Subcutaneous adipose tissue (tissue), 4 donors: ENCODE measurements around the gene OR2T35. TPM values are rescaled to one million over a fixed set of nuclear protein-coding genes. Genes with fewer than 3 reads are reported as not detected.

Experiments
- small RNA-seq: library from RNA; depleted of rRNA; stranded (forward); fragments of <200 nt; gene quantifications from one replicate; pipeline ENCODE3, GENCODE V24; 2016
- total RNA-seq, 4 donors: library from RNA; depleted of rRNA; stranded (reverse); fragments of >200 nt; gene quantifications; one replicate each; pipeline ENCODE4 v1.1.0, GENCODE V29; 2016
- TF ChIP-seq, protein P1 (sequence below): fragments of 450-650 bp; IDR thresholded peaks from one replicate; pipeline ENCODE4 v1.5.1; 2016; ENCODE audit warnings: low read depth, mild to moderate bottlenecking, control low read depth, antibody characterized with exemption, moderate library complexity

The OR2T35 gene
- total RNA-seq, 4 donors from 2014 or later = not detected

- TF ChIP-seq, protein P1, sequence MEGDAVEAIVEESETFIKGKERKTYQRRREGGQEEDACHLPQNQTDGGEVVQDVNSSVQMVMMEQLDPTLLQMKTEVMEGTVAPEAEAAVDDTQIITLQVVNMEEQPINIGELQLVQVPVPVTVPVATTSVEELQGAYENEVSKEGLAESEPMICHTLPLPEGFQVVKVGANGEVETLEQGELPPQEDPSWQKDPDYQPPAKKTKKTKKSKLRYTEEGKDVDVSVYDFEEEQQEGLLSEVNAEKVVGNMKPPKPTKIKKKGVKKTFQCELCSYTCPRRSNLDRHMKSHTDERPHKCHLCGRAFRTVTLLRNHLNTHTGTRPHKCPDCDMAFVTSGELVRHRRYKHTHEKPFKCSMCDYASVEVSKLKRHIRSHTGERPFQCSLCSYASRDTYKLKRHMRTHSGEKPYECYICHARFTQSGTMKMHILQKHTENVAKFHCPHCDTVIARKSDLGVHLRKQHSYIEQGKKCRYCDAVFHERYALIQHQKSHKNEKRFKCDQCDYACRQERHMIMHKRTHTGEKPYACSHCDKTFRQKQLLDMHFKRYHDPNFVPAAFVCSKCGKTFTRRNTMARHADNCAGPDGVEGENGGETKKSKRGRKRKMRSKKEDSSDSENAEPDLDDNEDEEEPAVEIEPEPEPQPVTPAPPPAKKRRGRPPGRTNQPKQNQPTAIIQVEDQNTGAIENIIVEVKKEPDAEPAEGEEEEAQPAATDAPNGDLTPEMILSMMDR = no peak
Measured at GRCh38 chr1:248597589-248597988, 47.5 kb downstream of the OR2T35 start, which contains the start of gene OR2T10. Gene OR2T10 (minus strand): TSS chr1:248597700. CDS start chr1:248593768, 3,932 bp downstream.

GRCh38 chr1:248596615-248597014, 48.5 kb downstream of the OR2T35 start:
- TF ChIP-seq, protein P1 = no peak

DNA sequence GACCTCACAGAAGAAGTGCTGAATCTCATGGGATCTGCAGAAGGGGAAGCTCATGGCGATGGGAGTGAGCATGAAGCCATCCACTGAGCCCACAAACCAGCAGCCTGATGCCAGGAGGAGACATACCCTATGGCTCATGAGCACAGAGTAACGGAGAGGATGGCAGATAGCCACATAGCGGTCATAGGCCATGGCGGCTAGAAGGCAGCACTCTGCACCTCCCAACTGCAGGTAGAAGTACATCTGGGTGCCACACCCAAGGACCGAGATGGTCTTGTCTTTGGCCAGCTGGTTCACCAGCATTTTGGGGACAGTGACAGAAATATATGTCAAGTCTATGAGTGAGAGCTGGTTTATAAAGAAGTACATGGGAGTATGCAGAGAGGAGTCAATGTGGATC, 51.9 kb downstream of the OR2T35 start:
- TF ChIP-seq, protein P1 = no peak

DNA sequence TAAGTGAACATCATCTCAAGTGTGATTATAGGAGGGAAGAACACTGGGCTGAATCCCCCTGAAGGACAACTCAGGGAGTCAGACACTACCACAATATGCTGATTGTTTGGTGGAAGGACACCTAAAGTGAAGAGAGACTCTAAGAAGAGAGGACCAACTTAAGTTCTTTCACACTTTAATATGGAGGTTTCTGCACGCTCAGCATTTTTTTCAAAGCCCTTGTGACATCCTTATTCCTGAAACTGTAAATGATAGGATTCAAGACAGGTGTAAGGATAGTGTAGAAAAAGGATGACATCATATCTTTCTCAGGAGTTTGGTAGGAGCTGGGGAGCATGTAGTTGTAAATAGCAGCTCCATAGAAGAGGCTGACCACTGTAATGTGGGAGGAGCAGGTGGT, 52.4 kb downstream of the OR2T35 start:
- TF ChIP-seq, protein P1 = no peak

GRCh38 chr1:248590055-248590454, 55.0 kb downstream of the OR2T35 start:
- TF ChIP-seq, protein P1 = no peak

DNA sequence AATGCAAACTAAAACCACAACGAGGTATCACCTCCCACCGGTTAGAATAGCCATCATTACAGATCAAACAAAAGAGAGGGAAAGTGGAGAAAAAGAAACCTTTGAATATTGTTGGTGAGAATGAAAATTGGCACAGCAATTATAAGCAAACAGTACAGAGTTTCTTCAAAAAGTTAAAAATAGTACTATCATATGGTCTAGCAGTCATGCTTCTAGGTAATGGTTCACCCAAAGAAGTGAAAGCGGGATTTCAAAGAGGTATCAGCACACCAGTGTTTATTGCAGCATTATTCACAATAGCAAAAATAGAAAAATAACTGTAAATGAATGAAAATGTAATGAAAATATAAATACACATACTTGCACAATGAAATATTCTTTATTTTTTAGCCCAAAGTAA, 55.7 kb downstream of the OR2T35 start:
- TF ChIP-seq, protein P1 = no peak

Small RNAs within 50 kb of the gene (small RNA-seq; reads per million reads assigned to genes)
- gene RF00019 = 0.49 reads per million

Other genes with a start within 250 kb of the OR2T35 start
- not detected for gene OR2T1, start 242.2 kb downstream of the OR2T35 start, total RNA-seq
- not detected for gene OR2T2, start 199.6 kb downstream of the OR2T35 start, total RNA-seq
- not detected for gene OR2T3, start 171.9 kb downstream of the OR2T35 start, total RNA-seq
- gene OR2T5, start 156.7 kb downstream of the OR2T35 start, total RNA-seq = not detected
- not detected for gene OR2G6, start 137.2 kb downstream of the OR2T35 start, total RNA-seq
- not detected for gene OR2T29, start 82.5 kb downstream of the OR2T35 start, total RNA-seq
- gene OR2T34, start 70.5 kb downstream of the OR2T35 start, total RNA-seq = not detected
- not detected for gene OR2T10, start 47.6 kb downstream of the OR2T35 start, total RNA-seq
- not detected for gene OR2T11, start 10.2 kb downstream of the OR2T35 start, total RNA-seq
- gene OR2T27, start 10.2 kb upstream of the OR2T35 start, total RNA-seq = not detected
- gene OR14I1, start 57.5 kb upstream of the OR2T35 start, total RNA-seq = not detected
- gene LYPD8, start 110.5 kb upstream of the OR2T35 start, total RNA-seq = not detected
- gene SH3BP5L, start 180.6 kb upstream of the OR2T35 start, total RNA-seq = 10 to 100 TPM in 3 of 4 donors, 1 to 10 TPM in 1; 7.2 to 18.8 (median 13.1) TPM
- gene ZNF672, start 192.9 kb upstream of the OR2T35 start, total RNA-seq = 10 to 100 TPM; 16.5 to 25.6 (median 19.7) TPM
- 10 to 100 TPM; 14.8 to 21.5 (median 18.3) TPM for gene ZNF692, start 213.8 kb upstream of the OR2T35 start, total RNA-seq